HG02798 (cell line): ENCODE data around the gene PRKCZ.

Experiments used
- ATAC-seq: cut with Tn5 transposase; IDR thresholded peaks from one replicate; pipeline ENCODE4 v1.9.1; 2021; ENCODE audit warnings: mild to moderate bottlenecking; ENCODE audit not compliant: unreplicated experiment, poor library complexity

Gene PRKCZ

DNA sequence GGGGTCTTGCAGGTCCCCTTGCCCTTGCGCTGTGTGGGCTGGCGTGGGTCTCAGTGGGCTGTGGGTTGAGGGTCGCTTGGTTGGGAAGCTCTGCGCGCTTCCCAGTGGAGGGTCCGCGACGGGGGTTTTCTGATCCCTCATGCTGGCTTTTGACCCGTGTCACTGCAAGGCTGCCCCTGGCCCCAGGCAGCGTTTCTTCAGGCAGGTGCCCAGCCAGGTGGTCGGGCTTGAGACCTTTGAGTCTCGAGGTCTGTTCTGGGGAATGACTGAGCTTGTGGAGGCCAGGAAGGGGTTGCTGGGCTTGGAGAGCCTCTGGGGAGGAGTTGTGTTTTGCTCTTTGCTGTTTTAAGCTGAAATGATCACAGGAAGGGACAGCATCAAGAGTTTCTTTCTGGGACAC, 183.3 kb downstream of the PRKCZ start:
- ATAC-seq = no peak

DNA sequence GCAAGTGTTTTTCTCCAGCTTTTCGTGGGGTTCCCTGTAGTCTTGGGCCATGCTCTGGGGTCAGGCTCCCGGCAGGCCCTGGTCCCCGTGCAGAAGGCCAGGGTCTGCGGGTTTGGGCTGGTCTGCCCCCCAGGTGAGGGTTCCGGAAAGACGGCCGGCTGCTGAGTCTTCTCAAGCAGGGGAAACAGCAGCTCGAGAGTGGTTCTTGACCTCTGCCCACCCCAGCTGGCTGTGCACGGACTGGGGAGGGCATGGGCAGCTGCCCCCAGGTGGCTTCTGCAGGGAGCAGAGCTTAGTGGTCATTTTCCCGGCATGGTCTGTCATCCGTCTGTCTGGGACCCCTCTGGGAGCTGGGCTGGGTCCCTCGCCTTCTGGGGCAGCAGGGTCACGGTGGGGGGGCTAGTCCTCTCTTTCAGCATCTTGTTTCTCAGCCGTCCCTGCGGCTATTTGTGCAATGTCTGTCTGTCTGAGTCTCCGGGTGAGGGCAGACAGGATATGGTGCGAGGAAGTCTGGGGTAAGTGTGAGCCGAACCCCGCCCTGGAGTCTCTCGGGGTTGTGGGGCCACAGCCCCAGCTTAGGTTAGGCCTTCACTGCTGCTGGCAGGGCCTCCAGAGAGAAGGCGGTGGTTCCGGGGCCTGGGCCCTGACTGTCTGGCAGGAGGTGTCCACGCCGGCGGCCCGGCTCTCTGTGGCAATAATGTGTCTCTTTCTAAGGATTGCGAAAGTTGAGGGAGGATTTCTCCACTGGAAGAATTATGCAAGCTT, 184.0 kb downstream of the PRKCZ start:
- ATAC-seq = no peak

DNA sequence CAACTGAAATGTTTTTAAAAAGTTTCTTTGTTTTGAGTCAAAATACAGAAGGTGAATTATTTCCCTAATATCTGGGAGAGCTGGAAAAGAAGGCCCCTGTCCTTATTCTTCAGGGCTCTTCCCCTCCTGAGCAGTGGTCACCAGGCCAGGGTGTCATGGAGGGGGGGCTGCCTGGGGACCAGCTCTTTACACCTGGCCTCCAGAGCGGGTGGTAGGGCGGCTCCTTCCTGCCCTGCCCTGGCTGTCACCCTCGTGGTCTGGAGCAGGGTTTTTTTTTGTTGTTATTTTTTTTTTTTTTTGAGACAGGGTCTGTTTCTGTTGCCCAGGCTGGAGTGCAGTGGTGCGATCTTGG, 184.5 kb downstream of the PRKCZ start:
- ATAC-seq = no peak
